Measurements from ENCODE around the gene DHRS4.
"Not testable (repeated sequence)": the region's sequence is repeated elsewhere in the genome, so short reads cannot be mapped to it uniquely, and the experiment has no call there.

Gene DHRS4

DNA sequence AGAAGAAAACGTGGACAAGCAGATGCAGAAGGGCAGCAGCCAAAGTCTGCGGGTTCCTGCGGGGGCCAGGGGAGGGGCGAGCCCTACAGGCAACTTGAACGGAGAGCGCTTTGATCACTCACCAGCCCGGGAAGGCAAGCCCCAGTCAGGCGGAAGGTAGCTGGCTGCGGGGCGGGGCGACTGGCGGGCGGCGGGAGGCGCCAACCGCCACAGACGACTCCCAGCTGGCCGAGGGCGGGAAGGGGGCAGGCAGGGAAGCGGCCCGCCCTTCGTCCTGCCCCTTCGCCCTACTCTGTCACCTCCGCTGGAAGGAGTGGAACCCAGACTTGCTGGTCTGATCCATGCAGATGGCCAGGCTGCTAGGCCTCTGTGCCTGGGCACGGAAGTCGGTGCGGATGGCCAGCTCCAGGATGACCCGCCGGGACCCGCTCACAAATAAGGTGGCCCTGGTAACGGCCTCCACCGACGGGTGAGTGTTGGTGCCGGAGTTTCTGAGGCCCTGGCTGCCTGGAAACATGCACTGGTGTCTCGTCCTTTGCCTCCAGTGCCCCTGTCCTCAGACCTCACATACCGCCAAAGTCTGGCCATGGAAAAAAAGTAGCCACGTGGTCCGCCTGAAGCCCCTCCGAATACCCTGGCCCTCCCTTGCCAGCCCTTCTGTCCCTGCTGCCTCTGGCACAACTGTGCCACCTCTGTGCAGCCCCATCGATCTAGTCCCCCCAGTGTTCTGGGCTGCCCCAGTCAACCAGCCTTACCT is 35.2 kb downstream of the DHRS4 start, which contains the start of gene DHRS4L2:
Gene DHRS4L2 (plus strand): TSS at position 323 of the 757 bp plus-strand sequence. CDS start 19 bp downstream, at position 342.
- peak; percentile 89 for DNase-seq

- peak; percentile 35 for DNase-seq
Measured at GRCh38 chr14:23989734-23990445, 36.3 kb downstream of the DHRS4 start.

DNA sequence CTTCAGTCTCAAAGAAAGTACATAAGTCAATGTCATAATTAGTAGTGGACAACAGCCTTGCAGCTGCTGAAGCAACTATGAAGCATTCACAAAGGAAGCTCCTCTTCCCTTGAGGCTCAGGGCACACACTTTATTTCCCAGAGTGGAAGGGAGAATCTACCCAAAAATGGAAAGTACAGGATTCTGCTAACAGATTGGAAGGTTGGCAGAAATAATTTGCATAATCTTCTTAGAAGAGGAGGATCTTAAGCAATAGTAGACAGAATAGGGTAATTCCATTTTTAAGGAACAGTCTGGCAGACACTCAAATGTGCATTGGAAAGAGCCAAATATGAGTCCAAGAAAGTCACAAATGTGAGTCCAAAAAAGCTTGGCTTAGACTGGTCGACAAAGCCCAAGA is 37.4 kb downstream of the DHRS4 start:
- not testable (repeated sequence) for DNase-seq

DNA sequence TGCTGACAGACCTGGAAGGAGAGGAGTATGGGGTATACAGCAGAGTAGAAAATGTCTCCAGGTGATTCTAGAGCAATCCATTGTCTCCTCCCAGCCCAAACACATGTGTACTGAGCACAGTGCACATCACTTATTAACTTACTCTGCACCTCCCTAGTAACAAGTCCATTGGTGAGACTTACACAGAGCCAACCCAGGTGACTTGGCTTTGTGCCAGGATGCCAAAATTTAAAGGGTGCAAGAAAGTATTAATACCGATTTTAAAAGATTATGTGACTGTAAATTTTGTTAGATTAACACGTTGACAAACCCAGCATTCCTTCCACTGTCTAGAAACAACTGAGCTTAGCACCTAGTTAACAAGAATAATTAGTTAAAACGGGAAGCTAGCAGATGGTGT is 39.5 kb downstream of the DHRS4 start:
- DNase-seq: not testable (repeated sequence)

- DNase-seq: not testable (repeated sequence)
Measured at GRCh38 chr14:23996009-23996408, 42.4 kb downstream of the DHRS4 start.

GRCh38 chr14:23996825-23997224 is 43.3 kb downstream of the DHRS4 start:
- DNase-seq: not testable (repeated sequence)

- not testable (repeated sequence) for DNase-seq
Measured at GRCh38 chr14:23999640-24000039, 46.1 kb downstream of the DHRS4 start.

DNA sequence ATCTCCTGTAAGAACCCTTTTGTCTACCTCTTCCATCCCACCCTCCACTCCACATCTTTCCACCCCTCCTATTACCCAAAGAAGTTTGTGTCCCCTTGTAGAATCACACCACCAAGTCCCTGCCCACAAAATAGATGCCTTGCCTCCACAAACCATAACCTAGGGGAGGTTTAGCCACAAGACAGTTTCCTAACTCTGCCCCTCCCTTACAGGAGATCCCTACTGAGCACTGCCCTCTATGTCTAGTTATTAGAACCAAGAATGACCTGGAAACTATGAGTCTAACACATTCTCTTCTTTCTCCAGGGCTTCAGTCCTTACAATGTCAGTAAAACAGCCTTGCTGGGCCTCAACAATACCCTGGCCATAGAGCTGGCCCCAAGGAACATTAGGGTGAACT is 47.5 kb downstream of the DHRS4 start:
- DNase-seq: not testable (repeated sequence)

- DNase-seq: not testable (repeated sequence)
Measured at GRCh38 chr14:24001679-24002078, 48.1 kb downstream of the DHRS4 start.

DNA sequence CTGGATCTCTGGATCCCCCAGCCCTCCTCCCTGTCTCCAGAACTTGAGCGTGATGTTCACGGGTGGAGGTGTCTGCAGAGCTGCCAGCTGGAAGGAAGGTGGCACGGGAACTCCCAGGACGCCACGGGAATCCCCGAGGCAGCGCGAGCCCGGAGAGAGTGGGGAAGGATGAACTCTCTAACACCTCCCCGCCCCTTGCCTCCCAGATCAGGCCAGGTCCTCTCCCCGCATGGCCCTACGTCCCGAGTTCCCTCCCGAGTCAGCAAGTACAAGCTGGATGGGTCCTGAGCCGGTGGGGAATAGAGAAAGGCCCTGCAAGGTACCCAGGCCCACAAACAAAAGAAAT is 52.9 kb downstream of the DHRS4 start:
- not testable (repeated sequence) for DNase-seq

DNA sequence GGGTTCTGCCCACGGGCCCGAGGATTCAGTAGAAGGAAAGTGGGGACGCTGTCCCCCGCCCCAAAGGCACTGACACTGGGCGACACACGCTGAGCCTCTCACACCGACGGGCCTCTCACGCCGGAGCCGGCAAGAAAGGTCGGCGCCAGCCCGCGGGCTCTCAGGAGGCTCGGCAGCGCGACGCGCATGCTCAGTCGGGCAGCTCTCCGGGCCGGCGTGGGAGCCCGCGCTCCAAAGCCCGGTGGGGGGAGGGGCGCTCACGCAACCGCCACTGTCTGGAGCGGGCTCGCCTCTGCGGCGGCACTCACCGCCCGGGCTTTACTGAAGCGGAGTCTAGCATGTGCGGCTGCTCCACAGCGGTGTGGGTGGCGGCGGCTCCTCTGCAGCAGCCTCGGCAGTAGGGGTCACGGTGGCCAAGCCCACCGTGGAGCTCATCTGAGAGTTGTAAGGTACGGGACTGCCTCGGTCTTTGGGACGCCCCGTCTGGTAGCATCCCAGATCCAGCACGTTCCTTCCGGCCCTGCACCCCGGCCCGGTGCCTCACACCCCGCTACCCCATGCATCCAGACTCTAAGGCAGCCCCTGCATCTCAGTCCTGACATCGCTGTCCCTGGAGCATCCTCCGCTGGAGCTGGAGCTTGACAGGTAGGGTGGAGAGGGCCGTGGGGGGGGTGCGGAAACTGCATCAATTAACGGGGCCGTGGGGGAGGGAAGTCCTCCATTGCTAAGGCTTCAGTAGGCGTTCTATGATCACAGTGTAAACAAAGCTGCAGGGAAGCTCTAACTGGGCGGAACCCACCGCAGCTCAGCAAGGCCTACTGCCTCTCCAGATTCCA is 53.5 kb downstream of the DHRS4 start:
- DNase-seq: peak; percentile 83

DNA sequence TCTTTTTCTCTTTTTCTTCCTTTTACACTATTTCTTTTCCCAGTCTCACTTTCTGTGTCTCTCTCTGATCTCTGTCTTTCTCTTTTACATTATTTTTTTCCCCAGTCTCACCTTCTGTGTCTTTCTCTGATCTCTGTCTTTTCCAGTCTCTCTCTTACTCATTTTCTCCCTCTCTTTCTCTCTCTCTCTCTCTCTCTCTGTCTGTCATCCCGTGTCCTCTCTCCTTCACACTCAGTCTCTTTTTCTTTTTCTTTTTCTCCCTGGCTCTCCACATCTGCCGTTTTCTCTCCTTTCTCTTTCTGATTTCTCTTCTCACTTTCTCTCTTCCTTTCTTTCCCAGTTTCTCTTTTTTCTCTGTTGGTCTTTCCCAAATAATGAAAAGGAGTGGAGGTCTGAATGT is 57.5 kb downstream of the DHRS4 start:
- no peak for DNase-seq

- not testable (repeated sequence) for DNase-seq
Measured at GRCh38 chr14:24012726-24013273, 59.2 kb downstream of the DHRS4 start.

GRCh38 chr14:24013654-24014514 is 60.3 kb downstream of the DHRS4 start:
- peak; percentile 51 for DNase-seq

DNA sequence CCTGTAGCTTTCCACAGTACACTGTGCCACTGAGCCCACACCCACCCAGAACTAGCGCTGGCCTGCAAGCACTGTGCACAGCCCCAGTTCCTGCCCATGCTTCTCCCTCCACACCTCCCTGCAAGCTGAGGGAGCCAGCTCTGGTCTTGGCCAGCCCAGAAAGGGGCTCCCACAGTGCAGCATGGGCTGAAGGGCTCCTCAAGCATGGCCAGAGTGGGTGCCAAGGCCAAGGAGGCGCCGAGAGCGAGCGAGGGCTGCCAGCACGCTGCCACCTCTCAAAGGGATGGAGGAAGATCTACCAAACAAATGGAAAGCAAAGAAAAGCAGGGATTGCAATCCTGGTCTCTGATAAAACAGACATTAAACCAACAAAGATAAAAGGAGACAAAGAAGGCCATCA is 62.2 kb downstream of the DHRS4 start:
- DNase-seq: not testable (repeated sequence)

All from activated CD4-positive, alpha-beta T cell treated with anti-CD3 and anti-CD28 coated beads for 48 hours (primary cell).